WTC11 (cell line): ENCODE results near the gene RCAN3.

Source experiments
- CTCF ChIP-seq: fragments of 200-600 bp; IDR thresholded peaks from 2 replicates; pipeline ENCODE4 v1.8.0; 2022; ENCODE audit warnings: antibody characterized with exemption
- FOXK1 ChIP-seq: sonication (generic); formaldehyde crosslinking; IDR thresholded peaks from 2 replicates; pipeline ENCODE4 v1.8.0; 2022; ENCODE audit warnings: mild to moderate bottlenecking, moderate library complexity, missing genetic modification reagents
- NR1H2 ChIP-seq: sonication (generic); formaldehyde crosslinking; IDR thresholded peaks from 2 replicates; pipeline ENCODE4 v1.9.0; 2021; ENCODE audit warnings: mild to moderate bottlenecking, moderate library complexity, missing genetic modification reagents
- SP1 ChIP-seq: sonication (generic); formaldehyde crosslinking; conservative IDR thresholded peaks from 2 replicates; pipeline ENCODE4 v1.8.1; 2022; ENCODE audit warnings: missing genetic modification reagents
- TF ChIP-seq, protein P1 (sequence below): sonication (generic); formaldehyde crosslinking; IDR thresholded peaks from 2 replicates; pipeline ENCODE4 v1.8.1; 2023; ENCODE audit warnings: mild to moderate bottlenecking, moderate library complexity, missing genetic modification reagents
- TF ChIP-seq, protein P2 (sequence below): sonication (generic); formaldehyde crosslinking; IDR thresholded peaks from 2 replicates; pipeline ENCODE4 v1.8.1; 2022; ENCODE audit warnings: missing genetic modification reagents, borderline replicate concordance
- TF ChIP-seq, protein P3 (sequence below): sonication (generic); formaldehyde crosslinking; IDR thresholded peaks from 2 replicates; pipeline ENCODE4 v1.8.0; 2022; ENCODE audit warnings: mild to moderate bottlenecking, missing genetic modification reagents

DNA sequence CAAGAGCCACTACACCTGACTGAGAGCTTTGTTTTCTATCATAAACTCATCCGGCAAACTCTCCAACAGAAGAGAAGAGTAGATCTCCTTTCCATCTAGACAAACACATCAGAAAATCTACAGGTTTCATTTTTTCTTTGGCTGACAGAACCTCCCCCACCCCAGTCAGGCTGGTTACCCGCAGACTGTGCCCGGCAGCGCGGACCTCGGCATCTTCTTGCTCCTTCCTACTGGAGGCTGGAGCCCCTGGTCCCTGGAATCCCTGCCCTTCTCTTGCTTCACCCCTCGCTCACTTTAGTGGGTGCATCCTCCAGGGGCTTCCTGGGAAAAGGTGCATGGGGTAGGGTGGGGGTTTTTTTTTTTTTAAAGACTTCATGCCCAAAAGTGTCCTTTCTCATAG is 76.2 kb downstream of the RCAN3 start:
- TF ChIP-seq CTCF (no peak), NR1H2 (CRISPR knock-in tag) (no peak), SP1 (no peak), FOXK1 (CRISPR knock-in tag) (no peak)
- TF ChIP-seq, protein P1, sequence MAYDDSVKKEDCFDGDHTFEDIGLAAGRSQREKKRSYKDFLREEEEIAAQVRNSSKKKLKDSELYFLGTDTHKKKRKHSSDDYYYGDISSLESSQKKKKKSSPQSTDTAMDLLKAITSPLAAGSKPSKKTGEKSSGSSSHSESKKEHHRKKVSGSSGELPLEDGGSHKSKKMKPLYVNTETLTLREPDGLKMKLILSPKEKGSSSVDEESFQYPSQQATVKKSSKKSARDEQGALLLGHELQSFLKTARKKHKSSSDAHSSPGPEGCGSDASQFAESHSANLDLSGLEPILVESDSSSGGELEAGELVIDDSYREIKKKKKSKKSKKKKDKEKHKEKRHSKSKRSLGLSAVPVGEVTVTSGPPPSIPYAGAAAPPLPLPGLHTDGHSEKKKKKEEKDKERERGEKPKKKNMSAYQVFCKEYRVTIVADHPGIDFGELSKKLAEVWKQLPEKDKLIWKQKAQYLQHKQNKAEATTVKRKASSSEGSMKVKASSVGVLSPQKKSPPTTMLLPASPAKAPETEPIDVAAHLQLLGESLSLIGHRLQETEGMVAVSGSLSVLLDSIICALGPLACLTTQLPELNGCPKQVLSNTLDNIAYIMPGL (CRISPR knock-in tag): no peak
- TF ChIP-seq, protein P2, sequence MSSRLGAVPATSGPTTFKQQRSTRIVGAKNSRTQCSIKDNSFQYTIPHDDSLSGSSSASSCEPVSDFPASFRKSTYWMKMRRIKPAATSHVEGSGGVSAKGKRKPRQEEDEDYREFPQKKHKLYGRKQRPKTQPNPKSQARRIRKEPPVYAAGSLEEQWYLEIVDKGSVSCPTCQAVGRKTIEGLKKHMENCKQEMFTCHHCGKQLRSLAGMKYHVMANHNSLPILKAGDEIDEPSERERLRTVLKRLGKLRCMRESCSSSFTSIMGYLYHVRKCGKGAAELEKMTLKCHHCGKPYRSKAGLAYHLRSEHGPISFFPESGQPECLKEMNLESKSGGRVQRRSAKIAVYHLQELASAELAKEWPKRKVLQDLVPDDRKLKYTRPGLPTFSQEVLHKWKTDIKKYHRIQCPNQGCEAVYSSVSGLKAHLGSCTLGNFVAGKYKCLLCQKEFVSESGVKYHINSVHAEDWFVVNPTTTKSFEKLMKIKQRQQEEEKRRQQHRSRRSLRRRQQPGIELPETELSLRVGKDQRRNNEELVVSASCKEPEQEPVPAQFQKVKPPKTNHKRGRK: no peak
- TF ChIP-seq, protein P3, sequence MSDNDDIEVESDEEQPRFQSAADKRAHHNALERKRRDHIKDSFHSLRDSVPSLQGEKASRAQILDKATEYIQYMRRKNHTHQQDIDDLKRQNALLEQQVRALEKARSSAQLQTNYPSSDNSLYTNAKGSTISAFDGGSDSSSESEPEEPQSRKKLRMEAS: no peak
